HL-60 (cell line): ENCODE data around the gene AIF1L.
"Not testable (repeated sequence)": the region's sequence is repeated elsewhere in the genome, so short reads cannot be mapped to it uniquely, and the experiment has no call there.

Experiments used
- DNase-seq, 2 experiments: peaks; one replicate each; pipeline ENCODE4 v3.0.0-alpha.2; 2010 to 2020; ENCODE audit warnings: low read depth in 1 of 2, low spot score in 1 of 2
- H3K27ac ChIP-seq: fragments of 250-450 bp; sonication (Bioruptor Pico); replicated peaks from 2 replicates; pipeline ENCODE4 v1.5.1; 2020; ENCODE audit warnings: mild to moderate bottlenecking, moderate library complexity
- H3K27me3 ChIP-seq: fragments of 250-450 bp; sonication (Bioruptor Pico); 2 replicates; pipeline ENCODE4 v1.5.1; 2021; ENCODE audit warnings: mild to moderate bottlenecking, moderate library complexity; ENCODE audit not compliant: insufficient read depth, poor library complexity, severe bottlenecking
- H3K4me3 ChIP-seq: replicated peaks from 2 replicates; pipeline ENCODE4 v1.5.1; 2011; ENCODE audit warnings: mild to moderate bottlenecking, control low read depth, low read length; ENCODE audit not compliant: insufficient read depth
- CTCF ChIP-seq: IDR thresholded peaks from one replicate; pipeline ENCODE4 v1.5.1; 2011; ENCODE audit warnings: low read length, control low read depth, inconsistent platforms; ENCODE audit not compliant: insufficient read depth
- GABPA ChIP-seq: IDR thresholded peaks from 2 replicates; pipeline ENCODE4 v1.6.1; 2012; ENCODE audit warnings: low read depth
- POLR2AphosphoS5 ChIP-seq: IDR thresholded peaks from 2 replicates; pipeline ENCODE4 v1.6.1; 2012; ENCODE audit warnings: low read depth
- REST ChIP-seq: IDR thresholded peaks from 2 replicates; pipeline ENCODE4 v1.6.1; 2012; ENCODE audit warnings: low read depth; ENCODE audit not compliant: insufficient replicate concordance
- SPI1 ChIP-seq: IDR thresholded peaks from 2 replicates; pipeline ENCODE4 v1.6.1; 2012; ENCODE audit warnings: low read depth, mild to moderate bottlenecking, borderline replicate concordance

AIF1L gene

GRCh38 chr9:131112374-131113154, 16.2 kb downstream of the AIF1L start:
- Histone ChIP-seq H3K4me3 (no peak overlapping the region), H3K27ac (no peak overlapping the region), H3K27me3 (peaks cover 8% of the 10 kb centered on the region)
- no peak for DNase-seq
- no peak for TF ChIP-seq CTCF

- no peak for TF ChIP-seq CTCF
- TF ChIP-seq POLR2AphosphoS5 = no peak
- TF ChIP-seq REST = no peak
- no peak for TF ChIP-seq SPI1
- TF ChIP-seq GABPA = no peak
- no peak for DNase-seq
- H3K27me3 ChIP-seq = peaks cover 8% of the 10 kb centered on the region
- H3K27ac ChIP-seq = no peak overlapping the region
- no peak overlapping the region for H3K4me3 ChIP-seq
Measured at GRCh38 chr9:131113655-131114054, 17.3 kb downstream of the AIF1L start.

- no peak overlapping the region for H3K27ac ChIP-seq
- DNase-seq = no peak
- H3K27me3 ChIP-seq = peaks cover 8% of the 10 kb centered on the region
- H3K4me3 ChIP-seq = no peak overlapping the region
- no peak for TF ChIP-seq POLR2AphosphoS5
- TF ChIP-seq GABPA = no peak
- no peak for TF ChIP-seq REST
- no peak for TF ChIP-seq CTCF
- TF ChIP-seq SPI1 = no peak
Measured at GRCh38 chr9:131114084-131114535, 17.8 kb downstream of the AIF1L start.

- H3K27me3 ChIP-seq, H3K27ac ChIP-seq, DNase-seq, H3K4me3 ChIP-seq: not testable (repeated sequence)
Measured at GRCh38 chr9:131115360-131115742, 19.0 kb downstream of the AIF1L start.
